ENCODE measurements around the gene MZT2B. TPM values are rescaled to one million over a fixed set of nuclear protein-coding genes. Genes with fewer than 3 reads are reported as not detected.
"Not testable (repeated sequence)": the region's sequence is repeated elsewhere in the genome, so short reads cannot be mapped to it uniquely, and the experiment has no call there.

Gene MZT2B
- total RNA-seq, 1 donor from 2014 or later = 128 TPM

GRCh38 chr2:130169896-130170295 lies 12.2 kb upstream of the MZT2B start:
- H3K36me3 ChIP-seq = peaks cover 82% of the 10 kb centered on the region
- DNase-seq = no peak
- no peak overlapping the region for H3K27ac ChIP-seq
- intact Hi-C loops (cut with DNase I) = no loop called here
- no peak for ATAC-seq
- H3K4me1 ChIP-seq = no peaks in the 10 kb centered on the region
- no peaks in the 10 kb centered on the region for H3K9me3 ChIP-seq
- no peak for TF ChIP-seq CTCF (IDR thresholded peaks at IDR 0.05)
- no peak overlapping the region for H3K4me3 ChIP-seq
- no peaks in the 10 kb centered on the region for H3K27me3 ChIP-seq

- ATAC-seq; H3K27me3 ChIP-seq; H3K4me3 ChIP-seq; intact Hi-C loops (cut with DNase I); H3K4me1 ChIP-seq; H3K27ac ChIP-seq; DNase-seq; H3K9me3 ChIP-seq: not testable (repeated sequence)
- H3K36me3 ChIP-seq = peaks cover 55% of the 10 kb centered on the region
Observed at GRCh38 chr2:130174866-130175265, 7.2 kb upstream of the MZT2B start.

- intact Hi-C loops (cut with DNase I); H3K36me3 ChIP-seq; DNase-seq; ATAC-seq; H3K9me3 ChIP-seq; H3K27me3 ChIP-seq: not testable (repeated sequence)
- Histone ChIP-seq H3K27ac (peak overlapping the region; percentile 92), H3K4me3 (peak overlapping the region; percentile 99), H3K4me1 (peaks cover 13% of the 10 kb centered on the region)
Observed at GRCh38 chr2:130180404-130181324, 1.4 kb upstream of the MZT2B start.

- Histone ChIP-seq H3K4me1 (peaks cover 13% of the 10 kb centered on the region), H3K27me3 (no peaks in the 10 kb centered on the region), H3K36me3 (peaks cover 3% of the 10 kb centered on the region), H3K4me3 (peak within 1 kb of the TSS; percentile 99), H3K9me3 (no peaks in the 10 kb centered on the region), H3K27ac (peak within 1 kb of the TSS; percentile 92)
- TF ChIP-seq CTCF (IDR thresholded peaks at IDR 0.05) = no peak
- DNase-seq (peak; percentile 99), ATAC-seq (peak; percentile 93)
- intact Hi-C loops (cut with DNase I) = no loop called here
Observed at GRCh38 chr2:130181325-130181879, 660 bp upstream of the MZT2B start, which contains the start of gene SMPD4. Gene SMPD4 (minus strand): TSS chr2:130181602. CDS start chr2:130176592, 5,010 bp downstream.

GRCh38 chr2:130182826-130183511 lies 907 bp downstream of the MZT2B start:
- H3K36me3 ChIP-seq; DNase-seq; intact Hi-C loops (cut with DNase I); H3K27me3 ChIP-seq; H3K27ac ChIP-seq; H3K9me3 ChIP-seq: not testable (repeated sequence)
- H3K4me3 ChIP-seq = peak overlapping the region; percentile 99
- H3K4me1 ChIP-seq = peaks cover 13% of the 10 kb centered on the region
- ATAC-seq = peak; percentile 38

- no peak for DNase-seq
- ATAC-seq = no peak
- no peak for TF ChIP-seq CTCF (IDR thresholded peaks at IDR 0.05)
- Histone ChIP-seq H3K4me3 (no peak overlapping the region), H3K27me3 (no peaks in the 10 kb centered on the region), H3K36me3 (no peaks in the 10 kb centered on the region), H3K4me1 (peaks cover 13% of the 10 kb centered on the region), H3K27ac (no peak overlapping the region), H3K9me3 (no peaks in the 10 kb centered on the region)
- intact Hi-C loops (cut with DNase I) = no loop called here
Observed at GRCh38 chr2:130183512-130184373, 1.7 kb downstream of the MZT2B start.

Measured in upper lobe of right lung (tissue), 1 donor.